HG03520 (cell line): ENCODE results near the gene HERC5.
"Not testable (repeated sequence)": the region's sequence is repeated elsewhere in the genome, so short reads cannot be mapped to it uniquely, and the experiment has no call there.

Experiments used
- ATAC-seq: cut with Tn5 transposase; IDR thresholded peaks from one replicate; pipeline ENCODE4 v1.9.1; 2021; ENCODE audit warnings: mild to moderate bottlenecking, moderate library complexity; ENCODE audit not compliant: unreplicated experiment

HERC5 gene

DNA sequence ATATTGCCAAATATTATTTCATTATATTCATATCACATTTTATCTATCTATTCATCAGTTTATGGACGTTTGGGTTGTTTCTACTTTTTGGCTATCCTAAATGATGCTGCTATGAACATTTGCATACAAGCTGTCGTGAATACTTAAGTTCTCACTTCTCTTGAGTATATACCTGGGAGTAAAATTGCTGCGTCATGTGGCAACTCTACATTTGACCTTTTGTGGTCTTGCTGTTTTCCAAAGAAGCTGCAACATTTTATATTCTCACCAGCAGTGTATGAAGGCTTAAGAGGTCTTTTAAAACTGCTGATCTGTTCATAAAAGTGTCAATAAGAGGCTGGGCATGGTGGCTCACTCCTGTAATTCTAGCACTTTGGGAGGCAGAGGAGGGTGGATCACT is 60.9 kb downstream of the HERC5 start:
- ATAC-seq, result no peak

DNA sequence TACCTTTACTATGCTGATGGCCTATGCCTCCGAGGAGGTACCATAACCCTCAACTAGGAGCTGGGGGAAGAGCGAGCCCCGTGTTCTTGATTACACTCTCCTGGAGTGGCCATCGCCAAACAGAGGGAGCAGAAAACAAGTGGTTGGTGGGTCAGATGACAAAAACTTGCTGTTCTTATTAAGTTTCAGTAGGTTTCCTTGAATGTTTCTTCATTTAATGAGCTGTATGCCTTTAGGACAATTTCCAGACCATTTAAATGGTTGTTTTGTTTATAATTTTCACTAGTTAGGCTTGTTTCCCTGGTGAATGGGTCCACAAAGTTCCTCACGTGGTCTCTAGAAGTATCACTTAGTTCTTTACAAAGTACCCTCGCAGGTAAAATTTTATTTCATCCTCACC is 62.0 kb downstream of the HERC5 start:
- no peak for ATAC-seq

- ATAC-seq, result no peak
Measured at GRCh38 chr4:88522702-88523324, 65.9 kb downstream of the HERC5 start.

DNA sequence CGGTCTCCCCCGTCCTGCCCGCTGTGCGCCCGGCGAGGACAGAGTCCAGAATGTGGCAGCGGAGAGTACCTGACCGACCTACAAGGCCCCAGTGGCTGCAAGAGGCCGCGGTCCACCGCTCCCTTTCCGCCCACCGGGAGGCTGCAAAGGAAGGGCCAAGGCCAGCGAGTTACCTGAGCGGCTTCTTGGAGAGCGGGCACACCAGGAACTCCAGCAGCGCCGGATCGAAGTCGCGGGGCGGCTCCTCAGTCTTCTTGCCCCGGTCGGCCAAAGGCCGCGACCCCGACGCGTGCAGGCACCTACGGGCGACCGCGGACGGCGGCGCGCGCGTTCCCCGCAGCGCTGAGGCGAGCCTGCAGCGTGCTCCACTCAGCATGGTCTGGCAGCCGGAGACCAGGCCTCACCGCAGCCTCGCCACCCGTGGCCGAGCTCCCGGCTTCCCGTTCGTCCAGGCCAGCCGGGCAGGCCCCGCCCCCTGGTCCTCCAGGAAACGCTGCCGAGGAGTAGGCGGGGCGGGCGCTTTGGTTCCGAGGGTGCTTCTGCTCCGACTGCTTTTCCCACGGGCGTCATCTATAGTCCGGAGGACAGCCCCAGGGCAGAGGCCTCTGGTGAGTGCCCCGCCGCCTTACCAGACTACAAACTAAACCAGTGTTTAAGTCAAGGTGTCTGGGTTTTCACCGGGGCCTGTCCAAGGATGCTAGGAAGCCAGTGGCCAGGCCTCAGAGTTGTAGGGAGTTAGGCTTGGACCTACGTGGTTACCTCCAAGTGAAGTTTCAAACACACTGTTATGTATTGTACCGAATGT is 66.6 kb downstream of the HERC5 start, which contains the start of gene PYURF:
Gene PYURF, minus strand, starts transcription at position 452 of the 805 bp plus-strand sequence. Its CDS starts 76 bp downstream, at position 376.
- peak; percentile 60 for ATAC-seq

DNA sequence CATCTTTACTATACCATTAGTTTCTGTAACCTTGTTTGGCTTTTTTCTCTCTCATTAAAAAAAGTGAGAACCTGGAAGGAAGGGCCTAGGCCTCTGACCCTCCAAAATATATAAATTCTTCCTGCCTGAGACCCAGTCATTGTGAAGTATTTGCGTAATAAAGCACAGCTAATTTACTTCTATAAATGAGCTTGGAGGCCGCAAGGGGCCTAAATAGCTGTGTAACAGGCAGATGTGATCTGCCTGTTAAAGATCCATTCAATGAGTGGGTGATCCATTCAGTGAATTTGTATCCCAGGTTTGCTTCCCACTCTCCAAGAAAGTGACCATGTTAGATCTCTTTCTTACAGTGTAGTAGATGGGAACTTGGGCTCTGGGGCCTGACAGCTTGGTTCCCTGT is 67.3 kb downstream of the HERC5 start:
- ATAC-seq, result no peak

GRCh38 chr4:88526221-88526815 is 69.4 kb downstream of the HERC5 start:
- ATAC-seq, result no peak

DNA sequence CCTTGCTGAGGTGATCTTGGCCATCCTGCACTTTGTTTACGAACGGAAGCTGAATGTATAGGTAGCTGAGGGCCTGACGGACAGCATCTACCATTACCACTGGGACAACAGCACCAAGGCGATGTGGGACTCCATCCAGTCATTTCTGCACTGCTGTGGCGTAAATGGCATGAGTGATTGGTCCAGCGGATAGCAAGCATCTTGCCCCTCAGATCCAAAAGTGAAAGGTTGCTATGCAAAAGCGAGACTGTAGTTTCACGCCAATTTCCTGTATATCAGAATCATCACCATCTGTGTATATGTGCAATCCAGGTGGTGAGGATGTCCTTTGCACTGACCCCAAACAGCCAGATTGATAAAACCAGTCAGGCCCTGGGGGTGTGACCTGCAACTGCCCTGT is 70.9 kb downstream of the HERC5 start:
- ATAC-seq, result peak; percentile 41

- no peak for ATAC-seq
Measured at GRCh38 chr4:88528861-88529260, 71.9 kb downstream of the HERC5 start.

DNA sequence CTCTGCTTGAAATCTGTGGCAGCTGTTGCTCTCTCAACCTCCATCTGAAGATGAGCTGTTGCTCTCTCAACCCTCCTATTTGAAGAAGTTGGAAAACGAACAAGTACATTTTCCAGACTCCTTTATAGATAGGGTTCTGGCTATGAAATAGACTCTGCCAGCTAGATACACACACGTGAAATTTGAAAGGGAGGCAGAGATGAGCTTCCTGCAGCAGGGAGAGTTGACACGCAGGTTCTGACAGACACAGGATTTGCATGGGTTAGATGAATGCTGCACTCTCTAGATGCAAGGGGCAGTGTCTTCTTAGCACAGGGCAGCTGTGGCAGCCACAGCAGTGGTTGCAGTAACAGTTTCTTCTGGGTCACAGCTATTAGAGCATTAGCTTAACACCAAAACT is 74.6 kb downstream of the HERC5 start:
- ATAC-seq, result no peak

DNA sequence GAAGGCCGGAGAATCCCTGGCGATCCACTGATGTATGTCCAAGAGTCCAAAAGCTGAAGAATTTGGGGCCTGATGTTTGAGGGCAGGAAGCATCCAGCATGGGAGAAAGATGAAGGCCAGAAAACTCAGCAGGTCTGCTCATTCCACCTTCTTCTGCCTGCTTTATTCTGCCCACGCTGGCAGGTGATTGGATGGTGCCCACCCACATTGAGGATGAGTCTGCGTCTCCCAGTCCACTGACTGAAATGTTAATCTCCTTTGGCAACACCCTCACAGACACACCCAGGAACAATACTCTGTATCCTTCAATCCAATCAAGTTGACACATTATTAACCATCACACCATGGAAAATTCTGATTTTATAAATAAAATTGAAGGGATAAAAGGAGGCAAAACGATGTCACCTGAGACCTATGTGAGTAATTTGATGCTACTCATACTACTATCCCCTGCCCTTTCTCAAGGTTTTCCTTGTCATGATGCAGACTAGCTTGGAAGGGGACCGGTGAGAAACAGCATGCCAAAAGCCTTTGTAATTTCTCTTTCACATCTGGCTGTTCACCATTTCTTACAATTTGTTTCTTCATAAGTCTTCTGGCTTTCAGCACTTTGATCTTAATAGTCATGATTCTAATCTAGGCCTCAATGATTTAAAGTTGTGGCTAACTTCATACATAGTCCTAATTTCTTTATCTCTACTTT is 76.3 kb downstream of the HERC5 start:
- ATAC-seq, result no peak

- ATAC-seq, result no peak
Measured at GRCh38 chr4:88533937-88534750, 77.2 kb downstream of the HERC5 start.

DNA sequence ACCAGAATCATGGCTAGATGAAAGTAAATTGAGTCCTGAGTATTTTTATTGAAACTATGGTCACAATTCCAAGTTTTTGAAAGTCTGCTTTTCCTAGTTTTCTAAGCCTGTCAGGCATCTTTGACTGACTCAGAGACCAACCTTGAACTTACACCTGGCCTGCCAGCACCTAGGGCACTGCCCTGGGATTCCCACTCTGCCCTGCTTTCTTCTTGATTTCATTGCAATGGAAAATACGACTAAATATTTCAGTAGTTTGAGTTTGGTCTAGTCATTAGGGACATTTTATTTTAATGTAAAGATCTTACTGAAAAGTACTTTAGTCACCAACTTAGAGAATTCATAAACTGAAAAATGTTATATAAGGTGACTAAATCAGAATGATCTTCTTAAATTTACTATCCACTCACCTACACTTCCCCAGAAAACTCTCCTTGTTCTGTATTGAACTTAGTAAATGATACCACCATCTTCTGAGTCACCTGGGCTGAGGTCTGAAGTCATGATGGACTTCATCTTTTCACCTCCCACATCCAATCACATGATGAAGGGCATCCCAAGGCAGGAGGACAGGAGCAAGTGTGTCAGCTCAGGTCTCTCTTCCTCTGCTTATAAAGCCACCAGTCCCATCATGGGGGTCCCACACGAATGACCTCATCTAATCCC is 78.3 kb downstream of the HERC5 start:
- no peak for ATAC-seq

GRCh38 chr4:88537709-88538108 is 80.8 kb downstream of the HERC5 start:
- no peak for ATAC-seq

DNA sequence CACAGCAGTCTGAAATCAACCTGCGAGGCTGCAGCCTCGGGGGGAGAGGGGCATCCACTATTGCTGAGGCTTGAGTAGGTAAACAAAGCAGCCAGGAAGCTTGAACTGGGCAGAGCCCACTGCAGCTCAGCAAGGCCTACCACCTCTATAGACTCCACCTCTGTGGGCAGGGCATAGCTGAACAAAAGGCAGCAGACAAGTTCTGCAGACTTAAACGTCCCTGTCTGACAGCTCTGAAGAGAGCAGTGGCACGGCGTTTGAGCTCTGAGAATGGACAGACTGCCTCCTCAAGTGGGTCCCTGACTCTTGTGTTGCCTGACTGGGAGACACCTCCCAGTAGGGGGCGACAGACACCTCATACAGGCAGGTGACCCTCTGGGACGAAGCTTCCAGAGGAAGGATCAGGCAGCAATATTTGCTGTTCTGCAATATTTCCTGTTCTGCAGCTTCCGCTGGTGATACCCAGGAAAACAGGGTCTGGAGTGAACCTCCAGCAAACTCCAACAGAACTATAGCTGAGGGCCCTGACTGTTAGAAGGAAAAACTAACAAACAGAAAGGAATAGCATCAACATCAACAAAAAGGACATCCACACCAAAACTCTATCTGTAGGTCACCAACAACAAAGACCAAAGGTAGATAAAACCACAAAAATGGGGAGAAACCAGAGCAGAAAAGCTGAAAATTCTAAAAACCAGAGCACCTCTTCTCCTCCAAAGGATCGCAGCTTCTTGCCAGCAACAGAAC is 82.6 kb downstream of the HERC5 start:
- not testable (repeated sequence) for ATAC-seq

DNA sequence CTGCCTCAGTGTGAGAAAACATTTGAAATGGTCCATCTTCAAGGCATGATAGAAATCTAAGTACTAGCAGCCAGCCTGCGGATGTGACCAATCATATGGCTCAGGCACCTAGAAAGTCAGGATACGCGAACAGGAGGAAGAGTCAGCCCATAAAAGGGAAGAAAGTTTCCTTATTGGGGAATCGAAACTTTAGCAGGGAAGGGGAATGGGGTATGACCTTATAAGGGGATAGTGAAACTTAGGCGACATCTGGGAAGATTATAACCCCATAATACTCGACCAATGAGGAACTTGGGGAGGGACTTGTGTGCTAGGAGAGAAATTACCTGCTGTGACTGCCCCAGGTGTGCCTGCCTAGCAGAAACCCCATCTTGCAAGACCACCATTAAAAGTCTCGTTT is 92.9 kb downstream of the HERC5 start:
- ATAC-seq, result no peak
